Superior temporal gyrus (tissue), 1 donor: ENCODE results near the gene SLX4.
A peak's percentile ranks its signal among the peaks of the same experiment; 100 is the strongest.

ENCODE experiments used
- DNase-seq: peaks from one replicate; pipeline ENCODE4 v3.0.0-alpha.2; 2016; ENCODE audit errors: extremely low spot score

SLX4 gene

GRCh38 chr16:3601614-3602319 lies 9.6 kb downstream of the SLX4 start:
- DNase-seq: no peak

GRCh38 chr16:3599922-3600321 lies 11.5 kb downstream of the SLX4 start:
- no peak for DNase-seq

GRCh38 chr16:3599121-3599520 lies 12.3 kb downstream of the SLX4 start:
- DNase-seq: no peak

- DNase-seq: no peak
These were observed 13.2 kb downstream of the SLX4 start for GRCh38 chr16:3598236-3598635.

- DNase-seq: no peak
These were observed 13.7 kb downstream of the SLX4 start for GRCh38 chr16:3597676-3598075.

- DNase-seq: no peak
These were observed 14.2 kb downstream of the SLX4 start for GRCh38 chr16:3597226-3597625.

GRCh38 chr16:3596101-3596861 lies 15.1 kb downstream of the SLX4 start:
- DNase-seq: no peak

- no peak for DNase-seq
These were observed 15.8 kb downstream of the SLX4 start for GRCh38 chr16:3595521-3596021.

- no peak for DNase-seq
These were observed 16.3 kb downstream of the SLX4 start for GRCh38 chr16:3595110-3595486.

- no peak for DNase-seq
These were observed 16.9 kb downstream of the SLX4 start for GRCh38 chr16:3594316-3595109.

GRCh38 chr16:3592559-3592958 lies 18.8 kb downstream of the SLX4 start:
- no peak for DNase-seq

GRCh38 chr16:3591991-3592390 lies 19.4 kb downstream of the SLX4 start:
- no peak for DNase-seq

GRCh38 chr16:3591436-3591803 lies 20.0 kb downstream of the SLX4 start:
- no peak for DNase-seq

- no peak for DNase-seq
These were observed 20.5 kb downstream of the SLX4 start for GRCh38 chr16:3590736-3591435.

- no peak for DNase-seq
These were observed 21.3 kb downstream of the SLX4 start for GRCh38 chr16:3589991-3590701.

GRCh38 chr16:3589441-3589921 lies 21.9 kb downstream of the SLX4 start:
- DNase-seq: no peak

GRCh38 chr16:3589001-3589400 lies 22.4 kb downstream of the SLX4 start:
- no peak for DNase-seq

GRCh38 chr16:3587547-3588110 lies 23.8 kb downstream of the SLX4 start:
- DNase-seq: no peak

- DNase-seq: no peak
These were observed 27.0 kb downstream of the SLX4 start for GRCh38 chr16:3584412-3584811.

GRCh38 chr16:3583303-3584038 lies 27.9 kb downstream of the SLX4 start:
- peak; percentile 10 for DNase-seq
